ENCODE data around the gene TPR. TPM values are rescaled to one million over a fixed set of nuclear protein-coding genes. Genes with fewer than 3 reads are reported as not detected.

TPR gene
- total and polyA plus RNA-seq, 2 of the 8 experiments (the other 6 are each of a cell fraction or from before 2014, with no cell fraction given): 57.1 to 102 TPM

DNA sequence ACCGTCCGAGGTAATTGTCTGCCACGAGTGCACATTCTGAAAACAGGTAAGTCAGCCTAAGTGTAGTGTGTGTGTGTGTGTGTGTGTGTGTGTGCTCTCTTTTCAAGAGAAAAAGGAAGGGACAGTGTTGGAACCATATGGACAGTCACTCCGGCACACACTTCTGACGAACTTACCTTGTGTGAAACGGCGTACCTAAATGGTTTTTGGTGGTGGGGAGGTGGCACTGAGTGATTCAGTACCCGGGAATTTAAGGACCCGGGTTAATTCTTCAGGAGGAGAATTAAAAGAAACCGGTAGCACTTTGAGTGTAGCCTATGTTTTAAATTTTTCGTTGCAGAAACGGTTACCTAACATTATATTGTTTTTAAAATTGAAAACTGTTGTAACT lies 871 bp upstream of the TPR start:
- no peak overlapping the region for H2BK15ac ChIP-seq (ENCODE audit: low read length)
- peak overlapping the region; percentile 83 to 99 (median 96) for H3K4me3 ChIP-seq (ENCODE audit: extremely low read depth in 1 of 4, insufficient read depth in 2 of 4, low read depth in 3 of 4, low read length in 4 of 4)
- 0 out of 7 replicates have a peak, but pooled peaks cover 0 to 1% (median 0%) of the 10 kb centered on the region in 4 experiments for H3K4me1 ChIP-seq (replicated peaks in 1 of 4; ENCODE audit: control insufficient read depth in 3 of 4, insufficient read depth in 4 of 4, low read length in 3 of 4)
- H4K20me1 ChIP-seq (replicated peaks in 1 of 2; ENCODE audit: control insufficient read depth in 1 of 2, insufficient read depth in 2 of 2, low read length in 2 of 2): no peaks in the 10 kb centered on the region
- no peaks in the 10 kb centered on the region for H3K27me3 ChIP-seq (replicated peaks in 1 of 4; ENCODE audit: control insufficient read depth in 3 of 4, extremely low read depth in 1 of 4, insufficient read depth in 3 of 4, low read length in 3 of 4)
- no peaks in the 10 kb centered on the region for H3K23me2 ChIP-seq (ENCODE audit: low read depth, low read length)
- TF ChIP-seq KDM4A (IDR thresholded peaks at IDR 0.05; ENCODE audit: low read depth, low read length, severe bottlenecking) (peak; percentile 15), PHF8 (conservative IDR thresholded peaks at IDR 0.05; ENCODE audit: low read depth, low read length) (peak; percentile 81; the same call in 1 of the 2 replicates), RNF2 (IDR thresholded peaks at IDR 0.05; ENCODE audit: borderline replicate concordance, low read depth, low read length, missing control alignments, poor library complexity, severe bottlenecking) (no peak), POLR2A (IDR thresholded peaks at IDR 0.05; ENCODE audit: control extremely low read depth in 1 of 2, low read depth in 2 of 2, low read length in 2 of 2) (0 out of 3 replicates have a peak, but pooled peaks of 1 of the 2 experiments have one; percentile 48), SRF (IDR thresholded peaks at IDR 0.05; ENCODE audit: low read depth, low read length) (no peak)
- H2BK12ac ChIP-seq (ENCODE audit: low read depth, low read length): peak overlapping the region; percentile 88; the same call in 1 of the 2 replicates
- H4K91ac ChIP-seq (replicated peaks; ENCODE audit: insufficient read length, low read length): peak overlapping the region; percentile 95
- H2BK5ac ChIP-seq (ENCODE audit: low read depth, low read length): peak overlapping the region; percentile 98
- H3K18ac ChIP-seq (ENCODE audit: extremely low read depth, low read length): no peak overlapping the region
- 0 out of 2 replicates have a peak, but pooled peaks cover 2% of the 10 kb centered on the region for H3K79me1 ChIP-seq (ENCODE audit: low read depth, low read length)
- peak overlapping the region; percentile 84 for H3K4ac ChIP-seq (replicated peaks; ENCODE audit: insufficient read length, low read depth, low read length)
- peaks cover 2 to 32% (median 11%) of the 10 kb centered on the region in 4 experiments; a peak in 5 of 8 replicates for H3K36me3 ChIP-seq (ENCODE audit: control insufficient read depth in 2 of 4, insufficient read depth in 4 of 4, low read length in 3 of 4)
- H2BK120ac ChIP-seq (replicated peaks; ENCODE audit: low read depth, low read length): peak overlapping the region; percentile 79
- no peak overlapping the region for H2AK5ac ChIP-seq (ENCODE audit: low read depth, low read length)
- H3K9ac ChIP-seq (replicated peaks in 1 of 4; ENCODE audit: extremely low read depth in 1 of 4, low read depth in 3 of 4, low read length in 3 of 4): peak overlapping the region; percentile 76 to 97 (median 92)
- H3K56ac ChIP-seq (replicated peaks; ENCODE audit: insufficient read length, low read depth, low read length): peak overlapping the region; percentile 96
- ChIA-PET CTCF (ENCODE audit: partially characterized antibody) (interaction anchor here (0.8 to 1.9 kb wide), 9 partner anchors 10 to 301 kb away, joined by 3 to 5 read pairs (median 4); no protein-coding TSS in a partner anchor), POLR2A (ENCODE audit: partially characterized antibody) (interaction anchor here (1.1 kb wide), 1 partner anchor 44 kb away, joined by 5 read pairs; no protein-coding TSS in a partner anchor)
- peaks cover 3 to 70% of the 10 kb centered on the region in 2 experiments for H3K79me2 ChIP-seq (ENCODE audit: control insufficient read depth in 1 of 2, insufficient read depth in 2 of 2, low read length in 2 of 2)
- peak overlapping the region; percentile 51 to 61 for H3K4me2 ChIP-seq (ENCODE audit: insufficient read depth in 1 of 2, low read depth in 2 of 2, low read length in 2 of 2)
- WGBS, 2 experiments (ENCODE audit: extremely low coverage in 1 of 2, insufficient coverage in 1 of 2, insufficient read length in 1 of 2, insufficient replicate concordance in 2 of 2, low coverage in 1 of 2, low lambda C conversion rate in 2 of 2, missing lambda C conversion rate in 1 of 2): 3% methylated on average over 12 of the region's 12 CpGs; no CpG with 5 or more reads in 1 of the 2 experiments
- H4K8ac ChIP-seq (ENCODE audit: extremely low read depth, insufficient read depth, low read length): peak overlapping the region; percentile 99; the same call in 1 of the 2 replicates
- FAIRE-seq: no peak
- H4K5ac ChIP-seq (ENCODE audit: insufficient read length, low read depth, low read length): peak overlapping the region; percentile 91
- DNase-seq (ENCODE audit: low read depth in 1 of 2, low spot score in 2 of 2): no peak
- H3K23ac ChIP-seq (ENCODE audit: insufficient read length): no peak overlapping the region
- peak overlapping the region; percentile 96 for H3K27ac ChIP-seq (ENCODE audit: low read depth, low read length)
- H2BK20ac ChIP-seq (ENCODE audit: low read length): no peak overlapping the region
- H3K9me3 ChIP-seq (ENCODE audit: insufficient read depth in 2 of 2, low read depth in 1 of 2, low read length in 1 of 2): no peaks in the 10 kb centered on the region
- H3K14ac ChIP-seq (ENCODE audit: insufficient read length): no peak overlapping the region
- H2AFZ ChIP-seq (ENCODE audit: low read length): peak overlapping the region; percentile 95
